ENCODE results near the gene KIAA0825.

- TF ChIP-seq CTCF (IDR thresholded peaks at IDR 0.05; ENCODE audit: low read depth, low read length, poor library complexity, severe bottlenecking) = no peak
- no peak for TF ChIP-seq EZH2phosphoT487 (IDR thresholded peaks at IDR 0.05; ENCODE audit: borderline replicate concordance, low read length)
Observed at GRCh38 chr5:94505327-94506068, 112.9 kb downstream of the KIAA0825 start.
